PC-9 (cell line): ENCODE data around the gene DCST2.

Source experiments
- CTCF ChIP-seq: fragments of 200-600 bp; sonication (generic); conservative IDR thresholded peaks from 2 replicates; pipeline ENCODE4 v1.6.1; 2017; ENCODE audit warnings: mixed run types, antibody characterized with exemption, mild to moderate bottlenecking, moderate library complexity
- EZH2 ChIP-seq: fragments of 200-600 bp; sonication (generic); IDR thresholded peaks from 2 replicates; pipeline ENCODE4 v1.8.0; 2017; ENCODE audit warnings: antibody characterized with exemption, low read depth

- TF ChIP-seq CTCF (no peak), EZH2 (no peak)
Measured at GRCh38 chr1:154982341-154982740, 51.2 kb downstream of the DCST2 start.
